HEK293 (cell line): Measurements from ENCODE around the gene NEURL4.
A peak's percentile ranks its signal among the peaks of the same experiment; 100 is the strongest.

Experiments used
- FEZF1 ChIP-seq: fragments of 450-650 bp; formaldehyde crosslinking; IDR thresholded peaks from 2 replicates; pipeline ENCODE4 v1.5.1; 2016; ENCODE audit warnings: missing biosample characterization, missing genetic modification characterization
- INSM2 ChIP-seq: fragments of 450-650 bp; formaldehyde crosslinking; IDR thresholded peaks from 2 replicates; pipeline ENCODE4 v1.5.1; 2016; ENCODE audit warnings: missing biosample characterization, missing genetic modification characterization
- SP2 ChIP-seq: fragments of 450-650 bp; formaldehyde crosslinking; IDR thresholded peaks from 2 replicates; pipeline ENCODE4 v1.5.1; 2016; ENCODE audit warnings: missing biosample characterization, missing genetic modification characterization
- ZBTB1 ChIP-seq: fragments of 450-650 bp; formaldehyde crosslinking; IDR thresholded peaks from 2 replicates; pipeline ENCODE4 v1.5.1; 2016; ENCODE audit warnings: missing biosample characterization, missing genetic modification characterization
- ZBTB20 ChIP-seq: fragments of 450-650 bp; formaldehyde crosslinking; IDR thresholded peaks from 2 replicates; pipeline ENCODE4 v1.5.1; 2016; ENCODE audit warnings: missing biosample characterization, missing genetic modification characterization
- ZBTB26 ChIP-seq: fragments of 450-650 bp; formaldehyde crosslinking; optimal IDR thresholded peaks from 2 replicates; pipeline ENCODE3; 2016; ENCODE audit warnings: missing biosample characterization, mild to moderate bottlenecking, missing genetic modification characterization
- ZBTB7A ChIP-seq: fragments of 450-650 bp; formaldehyde crosslinking; IDR thresholded peaks from 2 replicates; pipeline ENCODE4 v1.5.1; 2016; ENCODE audit warnings: low read depth, missing biosample characterization, missing genetic modification characterization
- ZFHX2 ChIP-seq: fragments of 450-650 bp; formaldehyde crosslinking; conservative IDR thresholded peaks from 2 replicates; pipeline ENCODE4 v1.5.1; 2016; ENCODE audit warnings: missing biosample characterization, missing genetic modification characterization
- ZNF140 ChIP-seq: fragments of 450-650 bp; formaldehyde crosslinking; IDR thresholded peaks from 2 replicates; pipeline ENCODE4 v1.5.1; 2016; ENCODE audit warnings: missing biosample characterization, missing genetic modification characterization
- ZNF202 ChIP-seq: fragments of 450-650 bp; formaldehyde crosslinking; IDR thresholded peaks from 2 replicates; pipeline ENCODE4 v1.5.1; 2016; ENCODE audit warnings: missing biosample characterization, missing genetic modification characterization, borderline replicate concordance
- ZNF223 ChIP-seq: fragments of 450-650 bp; formaldehyde crosslinking; IDR thresholded peaks from 2 replicates; pipeline ENCODE4 v1.5.1; 2016; ENCODE audit warnings: missing biosample characterization, missing genetic modification characterization
- ZNF24 ChIP-seq: fragments of 450-650 bp; formaldehyde crosslinking; IDR thresholded peaks from 2 replicates; pipeline ENCODE4 v1.5.1; 2016; ENCODE audit warnings: missing biosample characterization, missing genetic modification characterization
- ZNF274 ChIP-seq, 2 experiments: fragments of 200-500 bp in 1 of 2; fragments of 450-650 bp in 1 of 2; sonication (Bioruptor generic) in 1 of 2; formaldehyde crosslinking in 1 of 2; IDR thresholded peaks; 2 replicates each; pipeline versions ENCODE4 v1.5.1 to v1.6.1; 2014 to 2016; ENCODE audit warnings: borderline replicate concordance in 1 of 2, inconsistent platforms in 1 of 2, low read length in 1 of 2, missing biosample characterization in 1 of 2, missing genetic modification characterization in 1 of 2
- ZNF341 ChIP-seq: fragments of 450-650 bp; formaldehyde crosslinking; IDR thresholded peaks from 2 replicates; pipeline ENCODE4; 2016; ENCODE audit warnings: low read depth, missing biosample characterization, missing genetic modification characterization
- ZNF394 ChIP-seq: fragments of 450-650 bp; formaldehyde crosslinking; IDR thresholded peaks from 2 replicates; pipeline ENCODE4 v1.5.1; 2016; ENCODE audit warnings: missing biosample characterization, missing genetic modification characterization, mild to moderate bottlenecking, moderate library complexity, borderline replicate concordance
- ZNF426 ChIP-seq: fragments of 450-650 bp; formaldehyde crosslinking; IDR thresholded peaks from 2 replicates; pipeline ENCODE4 v1.5.1; 2017; ENCODE audit warnings: missing biosample characterization, missing genetic modification characterization, mild to moderate bottlenecking, inconsistent platforms, moderate library complexity
- ZNF449 ChIP-seq: fragments of 450-650 bp; formaldehyde crosslinking; IDR thresholded peaks from 2 replicates; pipeline ENCODE4 v1.5.1; 2017; ENCODE audit warnings: missing biosample characterization, mild to moderate bottlenecking, missing genetic modification characterization, moderate library complexity
- ZNF558 ChIP-seq: fragments of 450-650 bp; formaldehyde crosslinking; IDR thresholded peaks from 2 replicates; pipeline ENCODE4 v1.5.1; 2016; ENCODE audit warnings: missing biosample characterization, missing genetic modification characterization
- ZNF561 ChIP-seq: fragments of 450-650 bp; IDR thresholded peaks from 2 replicates; pipeline ENCODE4 v1.5.1; 2018; ENCODE audit warnings: missing biosample characterization, missing genetic modification characterization, borderline replicate concordance
- ZNF596 ChIP-seq: fragments of 450-650 bp; IDR thresholded peaks from 2 replicates; pipeline ENCODE4 v1.5.0; 2018; ENCODE audit warnings: missing biosample characterization, mild to moderate bottlenecking, missing genetic modification characterization, moderate library complexity
- ZNF610 ChIP-seq: fragments of 450-650 bp; formaldehyde crosslinking; IDR thresholded peaks from 2 replicates; pipeline ENCODE4 v1.5.1; 2016; ENCODE audit warnings: missing biosample characterization, missing genetic modification characterization, borderline replicate concordance
- ZNF658 ChIP-seq: fragments of 450-650 bp; formaldehyde crosslinking; IDR thresholded peaks from 2 replicates; pipeline ENCODE4; 2016; ENCODE audit warnings: missing biosample characterization, missing genetic modification characterization
- ZNF664 ChIP-seq: fragments of 450-650 bp; formaldehyde crosslinking; IDR thresholded peaks from 2 replicates; pipeline ENCODE4 v1.5.1; 2016; ENCODE audit warnings: missing biosample characterization, missing genetic modification characterization
- ZNF747 ChIP-seq: fragments of 450-650 bp; formaldehyde crosslinking; IDR thresholded peaks from 2 replicates; pipeline ENCODE4 v1.5.1; 2016; ENCODE audit warnings: missing biosample characterization, missing genetic modification characterization
- ZNF768 ChIP-seq: fragments of 450-650 bp; formaldehyde crosslinking; IDR thresholded peaks from 2 replicates; pipeline ENCODE4 v1.5.1; 2018; ENCODE audit warnings: missing biosample characterization, mild to moderate bottlenecking, missing genetic modification characterization
- ZNF837 ChIP-seq: fragments of 450-650 bp; formaldehyde crosslinking; IDR thresholded peaks from 2 replicates; pipeline ENCODE4 v1.5.1; 2016; ENCODE audit warnings: missing biosample characterization, missing genetic modification characterization
- ZSCAN23 ChIP-seq: fragments of 450-650 bp; formaldehyde crosslinking; IDR thresholded peaks from 2 replicates; pipeline ENCODE4 v1.5.1; 2016; ENCODE audit warnings: missing biosample characterization, missing genetic modification characterization

The NEURL4 gene

GRCh38 chr17:7308625-7309433 lies 20.3 kb downstream of the NEURL4 start (continued):
- TF ChIP-seq ZBTB7A (tag by site-specific recombination) (no peak), ZNF610 (no peak), ZSCAN23 (tag by site-specific recombination) (no peak), ZFHX2 (tag by site-specific recombination) (no peak), ZNF140 (tag by site-specific recombination) (no peak), ZNF768 (tag by site-specific recombination) (no peak), ZNF394 (tag by site-specific recombination) (0 out of 2 replicates have a peak, but pooled peaks have one; percentile 38), ZBTB20 (tag by site-specific recombination) (no peak), ZNF558 (tag by site-specific recombination) (no peak), ZNF664 (tag by site-specific recombination) (peak; percentile 99), ZNF561 (tag by site-specific recombination) (no peak), SP2 (tag by site-specific recombination) (peak; percentile 74), ZNF223 (no peak), INSM2 (tag by site-specific recombination) (no peak), ZBTB1 (tag by site-specific recombination) (no peak), ZNF341 (peak; percentile 79), ZNF426 (no peak), ZNF274 (IDR thresholded peaks at IDR 0.05; ENCODE audit: low read length) (no peak), ZNF274 (tag by site-specific recombination; IDR thresholded peaks at IDR 0.05; ENCODE audit: borderline replicate concordance) (no peak), ZNF747 (no peak), ZBTB26 (tag by site-specific recombination) (no peak), ZNF202 (tag by site-specific recombination) (no peak), ZNF837 (no peak), ZNF24 (tag by site-specific recombination) (no peak), ZNF658 (tag by site-specific recombination) (no peak), ZNF596 (tag by site-specific recombination) (no peak), FEZF1 (tag by site-specific recombination) (peak; percentile 50; the same call in 1 of the 2 replicates), ZNF449 (tag by site-specific recombination) (no peak)
- TF ChIP-seq, all 188 proteins: peak for 28
